Activated naive CD4-positive, alpha-beta T cell treated with anti-CD3 and anti-CD28 coated beads, Interleukin-2, amount 50 U/mL, for 24 hours (primary cell): ENCODE data around the gene FZD7.

Source experiments
- H3K27ac Mint-ChIP-seq: one replicate; pipeline ENCODE4 v1.8.0; 2021; ENCODE audit warnings: mild to moderate bottlenecking, mixed read lengths
- H3K27me3 Mint-ChIP-seq: one replicate; pipeline ENCODE4 v1.8.0; 2021; ENCODE audit warnings: mixed read lengths
- H3K36me3 Mint-ChIP-seq: one replicate; pipeline ENCODE4 v1.8.0; 2021; ENCODE audit warnings: mixed read lengths
- H3K4me1 Mint-ChIP-seq: one replicate; pipeline ENCODE4 v1.8.0; 2021; ENCODE audit warnings: mixed read lengths
- H3K4me3 Mint-ChIP-seq: one replicate; pipeline ENCODE4 v1.8.0; 2021; ENCODE audit warnings: mild to moderate bottlenecking, mixed read lengths
- H3K9me3 Mint-ChIP-seq: one replicate; pipeline ENCODE4 v1.8.0; 2021; ENCODE audit warnings: mixed read lengths

The FZD7 gene

GRCh38 chr2:202040079-202040844 lies 6.6 kb downstream of the FZD7 start:
- H3K27ac Mint-ChIP-seq: no peak overlapping the region
- peaks cover 3% of the 10 kb centered on the region for H3K4me1 Mint-ChIP-seq
- H3K36me3 Mint-ChIP-seq: no peaks in the 10 kb centered on the region
- no peak overlapping the region for H3K4me3 Mint-ChIP-seq
- peaks cover 27% of the 10 kb centered on the region for H3K27me3 Mint-ChIP-seq
- H3K9me3 Mint-ChIP-seq: no peaks in the 10 kb centered on the region

- Mint-ChIP-seq H3K27ac (no peak overlapping the region), H3K4me1 (peaks cover 3% of the 10 kb centered on the region), H3K4me3 (no peak overlapping the region), H3K36me3 (no peaks in the 10 kb centered on the region), H3K27me3 (peaks cover 30% of the 10 kb centered on the region), H3K9me3 (no peaks in the 10 kb centered on the region)
Observed at GRCh38 chr2:202042444-202042843, 8.8 kb downstream of the FZD7 start.

GRCh38 chr2:202043475-202043874 lies 9.8 kb downstream of the FZD7 start:
- Mint-ChIP-seq H3K27me3 (peaks cover 27% of the 10 kb centered on the region), H3K9me3 (no peaks in the 10 kb centered on the region), H3K36me3 (no peaks in the 10 kb centered on the region), H3K4me3 (no peak overlapping the region), H3K27ac (no peak overlapping the region), H3K4me1 (peaks cover 3% of the 10 kb centered on the region)

- no peaks in the 10 kb centered on the region for H3K4me1 Mint-ChIP-seq
- no peak overlapping the region for H3K27ac Mint-ChIP-seq
- no peak overlapping the region for H3K4me3 Mint-ChIP-seq
- H3K36me3 Mint-ChIP-seq: no peaks in the 10 kb centered on the region
- H3K27me3 Mint-ChIP-seq: peaks cover 17% of the 10 kb centered on the region
- H3K9me3 Mint-ChIP-seq: no peaks in the 10 kb centered on the region
Observed at GRCh38 chr2:202044777-202045176, 11.1 kb downstream of the FZD7 start.

- Mint-ChIP-seq H3K27ac (no peak overlapping the region), H3K4me1 (no peaks in the 10 kb centered on the region), H3K4me3 (no peak overlapping the region), H3K9me3 (no peaks in the 10 kb centered on the region), H3K27me3 (peaks cover 7% of the 10 kb centered on the region), H3K36me3 (no peaks in the 10 kb centered on the region)
Observed at GRCh38 chr2:202046572-202046971, 12.9 kb downstream of the FZD7 start.

- Mint-ChIP-seq H3K27me3 (peaks cover 9% of the 10 kb centered on the region), H3K27ac (no peak overlapping the region), H3K36me3 (no peaks in the 10 kb centered on the region), H3K4me1 (no peaks in the 10 kb centered on the region), H3K4me3 (no peak overlapping the region), H3K9me3 (no peaks in the 10 kb centered on the region)
Observed at GRCh38 chr2:202049092-202049728, 15.6 kb downstream of the FZD7 start.

- Mint-ChIP-seq H3K4me1 (no peaks in the 10 kb centered on the region), H3K4me3 (no peak overlapping the region), H3K27ac (no peak overlapping the region), H3K27me3 (peaks cover 9% of the 10 kb centered on the region), H3K9me3 (no peaks in the 10 kb centered on the region), H3K36me3 (no peaks in the 10 kb centered on the region)
Observed at GRCh38 chr2:202049840-202050239, 16.2 kb downstream of the FZD7 start.

GRCh38 chr2:202050652-202051051 lies 17.0 kb downstream of the FZD7 start:
- Mint-ChIP-seq H3K4me3 (no peak overlapping the region), H3K9me3 (no peaks in the 10 kb centered on the region), H3K36me3 (no peaks in the 10 kb centered on the region), H3K4me1 (no peaks in the 10 kb centered on the region), H3K27ac (no peak overlapping the region), H3K27me3 (peaks cover 9% of the 10 kb centered on the region)

- Mint-ChIP-seq H3K36me3 (no peaks in the 10 kb centered on the region), H3K9me3 (no peaks in the 10 kb centered on the region), H3K4me3 (no peak overlapping the region), H3K27ac (no peak overlapping the region), H3K27me3 (peaks cover 8% of the 10 kb centered on the region), H3K4me1 (no peaks in the 10 kb centered on the region)
Observed at GRCh38 chr2:202051499-202052161, 18.0 kb downstream of the FZD7 start.

GRCh38 chr2:202052235-202052634 lies 18.6 kb downstream of the FZD7 start:
- Mint-ChIP-seq H3K9me3 (no peaks in the 10 kb centered on the region), H3K27me3 (peaks cover 8% of the 10 kb centered on the region), H3K27ac (no peak overlapping the region), H3K36me3 (no peaks in the 10 kb centered on the region), H3K4me3 (no peak overlapping the region), H3K4me1 (no peaks in the 10 kb centered on the region)

- H3K36me3 Mint-ChIP-seq: no peaks in the 10 kb centered on the region
- peaks cover 16% of the 10 kb centered on the region for H3K27me3 Mint-ChIP-seq
- no peak overlapping the region for H3K4me3 Mint-ChIP-seq
- H3K9me3 Mint-ChIP-seq: no peaks in the 10 kb centered on the region
- no peaks in the 10 kb centered on the region for H3K4me1 Mint-ChIP-seq
- no peak overlapping the region for H3K27ac Mint-ChIP-seq
Observed at GRCh38 chr2:202054679-202055078, 21.0 kb downstream of the FZD7 start.

- H3K36me3 Mint-ChIP-seq: no peaks in the 10 kb centered on the region
- H3K4me1 Mint-ChIP-seq: no peaks in the 10 kb centered on the region
- H3K9me3 Mint-ChIP-seq: no peaks in the 10 kb centered on the region
- peaks cover 18% of the 10 kb centered on the region for H3K27me3 Mint-ChIP-seq
- no peak overlapping the region for H3K4me3 Mint-ChIP-seq
- peak overlapping the region; percentile 18 for H3K27ac Mint-ChIP-seq
Observed at GRCh38 chr2:202056611-202057010, 23.0 kb downstream of the FZD7 start.

GRCh38 chr2:202060218-202060617 lies 26.6 kb downstream of the FZD7 start:
- Mint-ChIP-seq H3K4me3 (no peak overlapping the region), H3K4me1 (no peaks in the 10 kb centered on the region), H3K36me3 (no peaks in the 10 kb centered on the region), H3K27me3 (peaks cover 13% of the 10 kb centered on the region), H3K9me3 (no peaks in the 10 kb centered on the region), H3K27ac (no peak overlapping the region)

GRCh38 chr2:202061695-202062094 lies 28.0 kb downstream of the FZD7 start:
- H3K4me1 Mint-ChIP-seq: no peaks in the 10 kb centered on the region
- no peak overlapping the region for H3K4me3 Mint-ChIP-seq
- no peaks in the 10 kb centered on the region for H3K9me3 Mint-ChIP-seq
- H3K27me3 Mint-ChIP-seq: peaks cover 10% of the 10 kb centered on the region
- no peak overlapping the region for H3K27ac Mint-ChIP-seq
- no peaks in the 10 kb centered on the region for H3K36me3 Mint-ChIP-seq

- Mint-ChIP-seq H3K4me3 (no peak overlapping the region), H3K27ac (no peak overlapping the region)
Observed at GRCh38 chr2:202064171-202064880, 30.7 kb downstream of the FZD7 start.

GRCh38 chr2:202064881-202065230 lies 31.2 kb downstream of the FZD7 start:
- Mint-ChIP-seq H3K4me3 (no peak overlapping the region), H3K4me1 (no peaks in the 10 kb centered on the region), H3K36me3 (no peaks in the 10 kb centered on the region), H3K27ac (no peak overlapping the region), H3K9me3 (no peaks in the 10 kb centered on the region), H3K27me3 (peaks cover 2% of the 10 kb centered on the region)

More at GRCh38 chr2:202064171-202064880, 30.7 kb downstream of the FZD7 start:
- H3K9me3 Mint-ChIP-seq: no peaks in the 10 kb centered on the region
- H3K4me1 Mint-ChIP-seq: no peaks in the 10 kb centered on the region
- no peaks in the 10 kb centered on the region for H3K36me3 Mint-ChIP-seq
- peaks cover 4% of the 10 kb centered on the region for H3K27me3 Mint-ChIP-seq
